GM23248 (cell line): ENCODE measurements around the gene ARFGEF3.

Experiments
- EZH2 ChIP-seq: fragments of 200-600 bp; sonication (generic); IDR thresholded peaks from 2 replicates; pipeline ENCODE4 v1.6.1; 2018; ENCODE audit warnings: antibody characterized with exemption, mild to moderate bottlenecking; ENCODE audit not compliant: insufficient read depth, poor library complexity, severe bottlenecking
- EZH2phosphoT487 ChIP-seq: fragments of 200-600 bp; sonication (generic); IDR thresholded peaks from 2 replicates; pipeline ENCODE4 v1.6.1; 2018; ENCODE audit warnings: antibody characterized with exemption, moderate library complexity, mild to moderate bottlenecking, low read depth; ENCODE audit not compliant: insufficient read depth

- TF ChIP-seq EZH2 (no peak), EZH2phosphoT487 (no peak)
Observed at GRCh38 chr6:138142806-138143205, 18.9 kb upstream of the ARFGEF3 start.
